ENCODE data around the gene PLXNB1. TPM values are rescaled to one million over a fixed set of nuclear protein-coding genes. Genes with fewer than 3 reads are reported as not detected.

The PLXNB1 gene
- total RNA-seq, 1 experiment from 2014 or later: 101 TPM

DNA sequence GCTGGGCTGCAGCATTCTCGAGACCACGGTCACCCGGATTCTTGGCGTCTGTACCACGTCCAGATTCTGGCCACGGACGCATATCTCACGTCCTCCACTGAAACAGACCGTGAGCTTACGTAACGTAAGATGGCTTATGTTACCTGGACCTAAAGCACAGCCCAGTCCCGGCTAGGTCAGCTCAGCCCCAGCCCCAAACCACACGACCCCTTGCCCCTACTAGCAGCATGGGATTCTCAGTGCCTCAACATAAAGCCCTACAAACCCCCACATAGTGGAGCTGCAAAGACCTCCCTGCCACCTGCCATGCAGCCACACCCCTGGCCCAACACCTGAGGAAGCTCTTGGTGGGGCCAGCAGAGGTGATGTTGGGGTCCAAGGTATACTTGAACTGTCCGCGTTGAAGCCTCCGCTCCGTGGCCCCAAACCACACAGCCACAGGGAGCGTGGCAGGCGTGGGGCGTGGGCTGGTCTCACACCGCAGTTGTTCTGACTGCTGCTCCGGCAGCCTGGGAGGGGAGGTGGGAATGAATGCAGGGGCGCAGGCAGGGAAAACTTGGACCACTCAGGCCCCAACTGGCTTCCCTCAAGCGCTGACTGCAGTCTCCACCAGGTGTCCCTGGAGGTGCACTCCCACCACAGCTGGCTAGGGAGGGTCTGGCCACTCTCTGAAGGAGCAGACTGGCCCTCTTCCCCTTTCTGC lies 14.5 kb downstream of the PLXNB1 start:
- H3K9me3 Mint-ChIP-seq (ENCODE audit: unreplicated experiment): no peaks in the 10 kb centered on the region
- ChIA-PET CTCF (interaction anchor here (1.4 to 22.6 kb wide), 4 partner anchors 11 to 22 kb away, joined by 3 to 647 read pairs (median 17); partner anchors contain the start of genes CCDC51 and TMA7), POLR2A (interaction anchor here (1.2 to 22.1 kb wide), 3 partner anchors 13 to 25 kb away, joined by 3 to 749 read pairs (median 65); partner anchors contain the start of gene PLXNB1)
- intact Hi-C loops (cut with micrococcal nuclease): no loop called here
- no peak for DNase-seq (ENCODE audit: unreplicated experiment)
- no peaks in the 10 kb centered on the region for H3K27me3 Mint-ChIP-seq (ENCODE audit: insufficient read depth, unreplicated experiment)
- H3K36me3 Mint-ChIP-seq (ENCODE audit: insufficient read depth, unreplicated experiment): peaks cover 83% of the 10 kb centered on the region
- H3K4me1 Mint-ChIP-seq (ENCODE audit: insufficient read depth, unreplicated experiment): peaks cover 15% of the 10 kb centered on the region
- BruUV-seq (replicated peaks): no TSS peak
- TF ChIP-seq, protein P1, sequence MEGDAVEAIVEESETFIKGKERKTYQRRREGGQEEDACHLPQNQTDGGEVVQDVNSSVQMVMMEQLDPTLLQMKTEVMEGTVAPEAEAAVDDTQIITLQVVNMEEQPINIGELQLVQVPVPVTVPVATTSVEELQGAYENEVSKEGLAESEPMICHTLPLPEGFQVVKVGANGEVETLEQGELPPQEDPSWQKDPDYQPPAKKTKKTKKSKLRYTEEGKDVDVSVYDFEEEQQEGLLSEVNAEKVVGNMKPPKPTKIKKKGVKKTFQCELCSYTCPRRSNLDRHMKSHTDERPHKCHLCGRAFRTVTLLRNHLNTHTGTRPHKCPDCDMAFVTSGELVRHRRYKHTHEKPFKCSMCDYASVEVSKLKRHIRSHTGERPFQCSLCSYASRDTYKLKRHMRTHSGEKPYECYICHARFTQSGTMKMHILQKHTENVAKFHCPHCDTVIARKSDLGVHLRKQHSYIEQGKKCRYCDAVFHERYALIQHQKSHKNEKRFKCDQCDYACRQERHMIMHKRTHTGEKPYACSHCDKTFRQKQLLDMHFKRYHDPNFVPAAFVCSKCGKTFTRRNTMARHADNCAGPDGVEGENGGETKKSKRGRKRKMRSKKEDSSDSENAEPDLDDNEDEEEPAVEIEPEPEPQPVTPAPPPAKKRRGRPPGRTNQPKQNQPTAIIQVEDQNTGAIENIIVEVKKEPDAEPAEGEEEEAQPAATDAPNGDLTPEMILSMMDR (IDR thresholded peaks at IDR 0.05; ENCODE audit: unreplicated experiment): no peak
- no peak overlapping the region for H3K27ac Mint-ChIP-seq (ENCODE audit: low read depth, unreplicated experiment)
- no peak overlapping the region for H3K4me3 Mint-ChIP-seq (ENCODE audit: unreplicated experiment)

DNA sequence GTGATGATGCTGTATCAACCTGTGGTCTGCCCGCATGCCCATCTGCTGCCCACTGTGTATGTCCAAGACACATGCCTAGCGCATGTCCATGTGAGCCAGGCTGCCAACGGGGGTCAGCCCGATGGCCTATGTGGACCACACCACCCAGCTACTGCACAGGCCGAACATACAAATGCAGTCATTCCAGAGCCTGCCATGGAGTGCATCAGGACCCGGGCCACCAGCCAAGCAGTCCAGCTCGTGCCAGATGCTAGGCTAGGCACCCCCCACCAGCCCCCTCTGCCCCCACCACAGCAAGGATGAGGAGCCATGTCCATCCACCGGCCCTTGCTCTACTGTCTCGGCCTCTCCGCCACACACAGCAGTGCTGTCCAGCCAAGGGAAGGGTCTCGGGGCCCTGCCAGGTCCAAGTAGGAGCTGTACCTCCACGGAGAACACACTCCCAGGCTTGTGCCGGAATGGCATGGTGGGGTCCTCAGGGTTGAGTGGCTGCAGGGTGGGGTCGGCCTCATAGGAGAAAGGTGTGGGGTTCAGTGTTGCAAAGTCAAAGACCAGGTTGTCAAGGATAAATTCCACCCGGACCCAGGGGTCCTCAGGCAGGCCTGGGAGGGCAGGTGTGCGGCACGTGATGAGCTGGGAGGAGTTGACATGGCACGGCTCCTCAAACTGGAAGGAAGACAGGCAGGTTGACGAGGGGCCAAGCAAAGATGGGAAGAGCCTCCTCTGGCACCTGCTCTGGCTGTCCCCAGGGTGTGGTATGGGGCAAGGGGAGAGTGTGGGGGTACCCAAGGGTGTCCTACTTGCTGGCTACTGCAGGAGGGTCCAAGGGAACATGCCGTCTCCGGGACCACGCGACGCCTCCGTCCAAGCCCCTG lies 15.3 kb downstream of the PLXNB1 start:
- peaks cover 80% of the 10 kb centered on the region for H3K36me3 Mint-ChIP-seq (ENCODE audit: insufficient read depth, unreplicated experiment)
- H3K27ac Mint-ChIP-seq (ENCODE audit: low read depth, unreplicated experiment): no peak overlapping the region
- CTCF ChIA-PET: interaction anchor here (1.4 to 22.6 kb wide), 4 partner anchors 10 to 22 kb away, joined by 3 to 647 read pairs (median 17); partner anchors contain the start of genes CCDC51 and TMA7

DNA sequence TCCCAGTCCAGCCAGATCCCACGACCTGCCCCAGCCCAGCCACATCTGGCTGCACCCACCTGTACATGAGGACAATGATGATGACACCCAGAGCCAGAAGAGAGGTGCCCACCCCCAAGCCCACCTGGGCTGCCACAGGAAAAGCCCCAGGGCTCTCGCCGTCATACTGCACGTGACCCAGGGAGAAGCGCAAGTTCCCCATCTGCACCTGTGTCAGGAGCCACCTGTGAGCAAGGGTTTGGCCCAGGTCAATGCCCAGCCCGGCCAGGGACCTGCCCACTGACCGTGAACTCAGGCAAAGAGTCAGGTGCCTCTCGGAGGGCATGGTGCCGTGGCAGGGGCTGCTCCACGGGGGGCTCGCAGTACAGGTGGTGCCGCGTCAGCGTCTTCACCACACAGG lies 16.3 kb downstream of the PLXNB1 start:
- CTCF ChIA-PET: interaction anchor here (1.0 to 22.6 kb wide), 4 partner anchors 9 to 144 kb away, joined by 3 to 647 read pairs (median 16); partner anchors contain the start of genes CCDC51 and TMA7
- H3K4me3 Mint-ChIP-seq (ENCODE audit: unreplicated experiment): no peak overlapping the region
- peaks cover 15% of the 10 kb centered on the region for H3K4me1 Mint-ChIP-seq (ENCODE audit: insufficient read depth, unreplicated experiment)
- intact Hi-C loops (cut with micrococcal nuclease): no loop called here
- TF ChIP-seq, protein P1 (IDR thresholded peaks at IDR 0.05; ENCODE audit: unreplicated experiment): no peak
- no TSS peak for BruUV-seq (replicated peaks)
- no peak for DNase-seq (ENCODE audit: unreplicated experiment)
- H3K27me3 Mint-ChIP-seq (ENCODE audit: insufficient read depth, unreplicated experiment): no peaks in the 10 kb centered on the region
- H3K9me3 Mint-ChIP-seq (ENCODE audit: unreplicated experiment): no peaks in the 10 kb centered on the region
- H3K36me3 Mint-ChIP-seq (ENCODE audit: insufficient read depth, unreplicated experiment): peaks cover 77% of the 10 kb centered on the region
- peak overlapping the region; percentile 37 for H3K27ac Mint-ChIP-seq (ENCODE audit: low read depth, unreplicated experiment)
- POLR2A ChIA-PET: interaction anchor here (1.1 to 22.1 kb wide), 4 partner anchors 12 to 26 kb away, joined by 3 to 749 read pairs (median 37); partner anchors contain the start of genes CCDC51, PLXNB1 and TMA7

More for the DNA sequence above, 15.3 kb downstream of the PLXNB1 start:
- POLR2A ChIA-PET: interaction anchor here (0.6 to 22.1 kb wide), 5 partner anchors 13 to 173 kb away, joined by 3 to 749 read pairs (median 9); partner anchors contain the start of genes CCDC51, PLXNB1, TMA7 and ZNF589
- intact Hi-C loops (cut with micrococcal nuclease): no loop called here
- Mint-ChIP-seq H3K4me1 (ENCODE audit: insufficient read depth, unreplicated experiment) (peaks cover 15% of the 10 kb centered on the region), H3K4me3 (ENCODE audit: unreplicated experiment) (no peak overlapping the region), H3K9me3 (ENCODE audit: unreplicated experiment) (no peaks in the 10 kb centered on the region), H3K27me3 (ENCODE audit: insufficient read depth, unreplicated experiment) (no peaks in the 10 kb centered on the region)
- no TSS peak for BruUV-seq (replicated peaks)
- no peak for DNase-seq (ENCODE audit: unreplicated experiment)
- TF ChIP-seq, protein P1 (IDR thresholded peaks at IDR 0.05; ENCODE audit: unreplicated experiment): no peak

All from MCF 10A (cell line).